Lower leg skin (tissue), 3 donors: Measurements from ENCODE around the gene PRPF6.

Experiments used
- POLR2A ChIP-seq, 2 donors: fragments of 450-650 bp; IDR thresholded peaks; one replicate each; pipeline ENCODE4 v1.6.1; 2016 to 2017; ENCODE audit warnings: antibody characterized with exemption in 2 of 2, mild to moderate bottlenecking in 1 of 2, moderate library complexity in 1 of 2
- TF ChIP-seq, protein P1 (sequence below), 3 donors: fragments of 450-650 bp; IDR thresholded peaks; one replicate each; pipeline ENCODE4 v1.5.1; 2016; ENCODE audit warnings: antibody characterized with exemption in 3 of 3, mild to moderate bottlenecking in 3 of 3, moderate library complexity in 2 of 3

DNA sequence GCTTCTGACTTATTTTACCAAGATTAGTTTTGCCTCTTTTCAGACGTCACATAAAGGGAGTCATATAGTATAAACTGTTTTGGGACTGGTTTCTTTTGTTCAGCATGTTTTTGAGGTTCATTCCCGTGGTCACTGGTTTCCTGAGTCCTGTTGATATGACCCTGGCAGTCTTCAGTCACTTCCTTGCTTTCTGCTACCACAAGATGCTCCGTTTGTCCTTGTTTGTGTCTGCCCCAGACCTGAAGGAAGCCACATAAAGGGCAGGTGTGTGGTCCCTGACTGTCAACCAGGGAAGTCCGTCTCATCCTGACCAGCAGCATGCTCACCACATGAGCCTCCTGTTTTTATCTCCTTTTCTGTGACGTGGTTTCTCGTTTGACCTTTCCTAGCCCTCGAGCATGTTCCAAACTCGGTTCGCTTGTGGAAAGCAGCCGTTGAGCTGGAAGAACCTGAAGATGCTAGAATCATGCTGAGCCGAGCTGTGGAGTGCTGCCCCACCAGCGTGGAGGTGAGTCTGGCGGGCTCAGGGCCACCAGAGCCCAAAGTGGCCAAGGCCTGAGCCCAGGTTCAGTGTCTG is 29.0 kb downstream of the PRPF6 start:
- TF ChIP-seq, protein P1, sequence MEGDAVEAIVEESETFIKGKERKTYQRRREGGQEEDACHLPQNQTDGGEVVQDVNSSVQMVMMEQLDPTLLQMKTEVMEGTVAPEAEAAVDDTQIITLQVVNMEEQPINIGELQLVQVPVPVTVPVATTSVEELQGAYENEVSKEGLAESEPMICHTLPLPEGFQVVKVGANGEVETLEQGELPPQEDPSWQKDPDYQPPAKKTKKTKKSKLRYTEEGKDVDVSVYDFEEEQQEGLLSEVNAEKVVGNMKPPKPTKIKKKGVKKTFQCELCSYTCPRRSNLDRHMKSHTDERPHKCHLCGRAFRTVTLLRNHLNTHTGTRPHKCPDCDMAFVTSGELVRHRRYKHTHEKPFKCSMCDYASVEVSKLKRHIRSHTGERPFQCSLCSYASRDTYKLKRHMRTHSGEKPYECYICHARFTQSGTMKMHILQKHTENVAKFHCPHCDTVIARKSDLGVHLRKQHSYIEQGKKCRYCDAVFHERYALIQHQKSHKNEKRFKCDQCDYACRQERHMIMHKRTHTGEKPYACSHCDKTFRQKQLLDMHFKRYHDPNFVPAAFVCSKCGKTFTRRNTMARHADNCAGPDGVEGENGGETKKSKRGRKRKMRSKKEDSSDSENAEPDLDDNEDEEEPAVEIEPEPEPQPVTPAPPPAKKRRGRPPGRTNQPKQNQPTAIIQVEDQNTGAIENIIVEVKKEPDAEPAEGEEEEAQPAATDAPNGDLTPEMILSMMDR (IDR thresholded peaks at IDR 0.05) = no peak
- no peak for TF ChIP-seq POLR2A (IDR thresholded peaks at IDR 0.05)
